GM19193 (cell line): ENCODE measurements around the gene UBN1.

Source experiments
- POLR2A ChIP-seq: IDR thresholded peaks from 4 replicates; pipeline ENCODE4 v1.6.1; 2011; ENCODE audit not compliant: insufficient read depth, insufficient read length; ENCODE audit errors: extremely low read depth

Gene UBN1, protein sequence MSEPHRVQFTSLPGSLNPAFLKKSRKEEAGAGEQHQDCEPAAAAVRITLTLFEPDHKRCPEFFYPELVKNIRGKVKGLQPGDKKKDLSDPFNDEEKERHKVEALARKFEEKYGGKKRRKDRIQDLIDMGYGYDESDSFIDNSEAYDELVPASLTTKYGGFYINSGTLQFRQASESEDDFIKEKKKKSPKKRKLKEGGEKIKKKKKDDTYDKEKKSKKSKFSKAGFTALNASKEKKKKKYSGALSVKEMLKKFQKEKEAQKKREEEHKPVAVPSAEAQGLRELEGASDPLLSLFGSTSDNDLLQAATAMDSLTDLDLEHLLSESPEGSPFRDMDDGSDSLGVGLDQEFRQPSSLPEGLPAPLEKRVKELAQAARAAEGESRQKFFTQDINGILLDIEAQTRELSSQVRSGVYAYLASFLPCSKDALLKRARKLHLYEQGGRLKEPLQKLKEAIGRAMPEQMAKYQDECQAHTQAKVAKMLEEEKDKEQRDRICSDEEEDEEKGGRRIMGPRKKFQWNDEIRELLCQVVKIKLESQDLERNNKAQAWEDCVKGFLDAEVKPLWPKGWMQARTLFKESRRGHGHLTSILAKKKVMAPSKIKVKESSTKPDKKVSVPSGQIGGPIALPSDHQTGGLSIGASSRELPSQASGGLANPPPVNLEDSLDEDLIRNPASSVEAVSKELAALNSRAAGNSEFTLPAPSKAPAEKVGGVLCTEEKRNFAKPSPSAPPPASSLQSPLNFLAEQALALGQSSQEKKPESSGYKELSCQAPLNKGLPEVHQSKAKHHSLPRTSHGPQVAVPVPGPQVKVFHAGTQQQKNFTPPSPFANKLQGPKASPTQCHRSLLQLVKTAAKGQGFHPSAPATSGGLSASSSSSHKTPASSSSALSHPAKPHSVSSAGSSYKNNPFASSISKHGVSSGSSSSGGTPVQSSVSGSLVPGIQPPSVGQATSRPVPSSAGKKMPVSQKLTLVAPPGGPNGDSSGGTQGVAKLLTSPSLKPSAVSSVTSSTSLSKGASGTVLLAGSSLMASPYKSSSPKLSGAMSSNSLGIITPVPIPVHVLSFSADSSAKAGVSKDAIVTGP (N-terminal part only)

DNA sequence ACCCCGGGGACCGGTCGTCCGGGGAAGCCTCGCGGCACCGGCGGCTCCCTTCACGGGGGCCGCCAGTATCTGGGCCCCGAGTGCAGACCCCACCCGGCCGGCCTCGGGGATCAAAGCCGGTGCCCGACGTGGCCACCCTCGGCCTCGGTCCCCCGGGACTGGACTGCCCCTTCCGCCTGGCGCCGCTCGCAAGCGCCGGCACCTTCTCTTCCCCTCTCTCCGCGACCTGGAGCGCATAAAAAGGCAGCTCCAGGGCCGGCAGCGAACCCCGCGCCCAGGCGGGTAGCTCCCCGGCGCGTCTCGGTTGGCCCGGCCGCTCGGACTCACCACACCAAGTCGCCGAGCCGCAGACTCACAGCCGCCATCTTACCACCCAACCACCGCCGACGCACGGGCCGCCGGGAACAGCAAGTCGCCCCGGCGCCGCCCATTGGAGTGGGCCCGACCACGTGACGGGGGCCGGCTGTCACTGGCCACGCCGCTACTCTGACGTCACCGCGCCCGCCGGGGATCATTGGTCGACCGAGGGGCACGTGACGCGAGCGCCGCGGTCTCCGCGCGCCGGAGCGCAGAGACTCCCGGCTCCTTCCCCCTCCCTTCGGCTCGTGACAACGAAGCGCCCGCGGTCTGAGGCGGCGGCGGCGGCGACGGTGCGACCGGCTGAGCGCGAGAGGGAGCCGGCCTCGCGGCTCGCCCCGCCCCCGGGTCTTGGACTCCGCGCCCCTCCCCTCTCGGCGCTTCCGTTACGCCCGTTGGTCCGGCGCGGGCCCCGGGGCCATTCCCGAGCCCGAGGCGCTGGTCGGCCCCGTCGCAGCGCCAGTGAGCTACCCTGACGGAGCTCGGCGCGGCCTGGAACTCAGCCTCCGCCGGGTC is at the start of gene UBN1, which contains the start of gene GLYR1:
Gene UBN1, plus strand, starts transcription at position 581 of the 873 bp plus-strand sequence. CDS start 5,437 bp downstream, outside the sequence.
Gene GLYR1, minus strand, starts transcription at position 388 of the 873 bp plus-strand sequence. Its CDS starts 23 bp downstream, at position 365.
- peak; percentile 92 for TF ChIP-seq POLR2A

DNA sequence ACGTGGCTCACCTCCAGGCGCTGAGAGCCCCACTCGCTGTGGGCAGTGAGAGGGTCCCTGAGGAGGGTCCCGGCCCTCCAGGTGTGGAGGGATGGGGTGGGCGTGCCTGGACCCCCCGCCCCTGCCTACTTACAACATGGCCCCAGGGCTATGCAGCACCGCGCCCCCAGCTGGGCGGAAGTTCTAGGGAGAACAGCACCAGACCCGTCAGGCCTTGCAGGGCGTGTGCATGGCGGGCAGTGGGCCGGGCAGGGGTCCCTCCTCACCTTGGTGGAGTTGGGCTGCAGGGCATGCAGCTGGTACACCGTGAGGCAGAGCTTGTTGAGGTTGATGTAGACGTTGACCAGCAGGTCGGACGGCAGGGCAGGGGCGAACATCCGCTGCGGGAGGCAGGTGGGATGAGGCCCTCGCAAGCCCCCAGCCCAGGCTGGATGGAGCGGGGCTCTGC is 49.5 kb upstream of the UBN1 start:
- no peak for TF ChIP-seq POLR2A

DNA sequence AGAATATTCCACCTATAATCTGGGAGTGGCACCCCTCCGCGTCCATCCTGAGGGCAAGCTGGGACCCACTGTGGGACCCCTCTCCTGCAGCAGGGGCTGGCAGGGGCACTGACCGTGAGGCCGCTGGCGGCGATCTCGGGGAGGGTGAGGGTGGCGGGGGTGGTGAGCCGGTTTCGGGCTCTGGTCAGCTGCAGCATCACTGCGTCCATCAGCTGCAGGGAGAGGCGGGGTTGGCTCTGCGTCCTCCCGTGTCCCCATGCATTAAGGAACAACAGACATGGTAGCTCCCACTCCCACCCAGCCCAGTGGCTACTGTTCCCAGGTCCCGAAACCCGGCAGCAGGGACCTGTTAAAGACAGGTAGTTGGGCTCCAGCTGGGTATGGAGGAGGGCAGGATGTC is 48.8 kb upstream of the UBN1 start:
- TF ChIP-seq POLR2A = no peak

DNA sequence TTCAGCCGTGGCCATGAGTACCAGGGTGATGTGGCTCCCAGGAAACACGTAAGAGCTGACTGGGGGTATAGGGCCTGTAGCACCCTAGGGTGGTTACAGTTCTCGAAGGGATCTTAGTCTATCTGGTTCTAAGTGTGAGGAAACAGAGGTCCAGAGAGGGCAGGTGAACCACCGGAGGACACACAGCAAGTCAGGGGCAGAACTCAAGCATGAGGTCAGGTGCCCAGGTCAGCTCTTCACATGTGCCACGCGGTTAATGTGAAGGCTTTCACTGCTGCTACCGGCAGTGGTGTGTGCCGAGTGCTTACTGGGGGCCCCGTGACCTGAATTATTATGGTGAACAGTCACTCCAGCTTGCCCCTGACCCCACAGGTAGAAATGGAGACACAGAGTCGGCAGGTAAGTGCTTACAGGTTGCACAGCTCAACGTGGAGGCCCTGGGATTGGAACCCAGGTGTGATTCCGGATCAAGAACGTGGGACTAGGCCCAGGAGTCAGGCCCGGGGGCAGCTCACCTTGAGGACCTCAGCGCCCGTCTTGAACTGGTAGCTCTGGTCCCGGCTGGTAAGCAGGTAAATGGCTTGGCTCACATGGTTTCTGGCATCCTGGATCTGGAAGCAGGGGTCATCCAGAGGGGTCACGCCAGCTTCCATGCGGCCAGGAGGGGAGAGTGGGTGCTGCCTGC is 48.0 kb upstream of the UBN1 start:
- no peak for TF ChIP-seq POLR2A

DNA sequence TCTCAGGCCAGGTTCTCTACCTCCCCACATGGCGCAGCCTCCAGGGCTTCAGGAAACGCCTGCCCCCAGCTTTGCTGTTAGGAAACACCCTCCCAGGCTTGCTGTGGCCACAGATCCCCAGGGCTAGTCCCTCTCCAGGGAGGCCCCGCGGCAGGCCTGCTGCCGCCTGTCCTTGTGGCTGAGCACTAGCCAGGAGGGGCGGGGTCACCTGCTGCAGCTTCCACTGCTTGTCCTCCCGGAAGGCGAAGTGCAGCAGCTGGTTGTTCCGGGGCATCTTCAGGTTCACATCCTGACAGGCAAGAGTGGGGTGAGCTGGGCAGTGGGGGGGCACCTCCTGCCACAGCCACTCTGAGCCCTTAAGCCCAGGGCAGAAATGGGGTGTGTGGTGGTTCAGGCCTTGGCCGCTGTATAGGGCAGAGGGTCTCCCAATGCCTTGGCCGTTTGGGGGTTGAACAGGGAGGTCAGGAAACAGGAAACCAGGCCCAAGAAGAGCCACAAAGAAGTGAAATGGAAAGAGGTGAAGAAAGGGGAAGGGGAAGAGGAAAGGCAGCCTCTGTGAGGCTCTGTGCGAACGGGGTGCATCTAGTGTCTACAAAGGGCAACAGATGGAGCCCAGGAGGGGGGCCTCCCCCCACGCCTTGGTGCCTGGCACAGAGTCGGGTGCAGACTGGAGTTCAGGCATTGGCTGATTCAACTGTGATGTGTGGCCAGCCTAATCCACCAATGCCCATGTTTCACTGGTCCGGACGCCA is 46.8 kb upstream of the UBN1 start:
- TF ChIP-seq POLR2A = no peak

DNA sequence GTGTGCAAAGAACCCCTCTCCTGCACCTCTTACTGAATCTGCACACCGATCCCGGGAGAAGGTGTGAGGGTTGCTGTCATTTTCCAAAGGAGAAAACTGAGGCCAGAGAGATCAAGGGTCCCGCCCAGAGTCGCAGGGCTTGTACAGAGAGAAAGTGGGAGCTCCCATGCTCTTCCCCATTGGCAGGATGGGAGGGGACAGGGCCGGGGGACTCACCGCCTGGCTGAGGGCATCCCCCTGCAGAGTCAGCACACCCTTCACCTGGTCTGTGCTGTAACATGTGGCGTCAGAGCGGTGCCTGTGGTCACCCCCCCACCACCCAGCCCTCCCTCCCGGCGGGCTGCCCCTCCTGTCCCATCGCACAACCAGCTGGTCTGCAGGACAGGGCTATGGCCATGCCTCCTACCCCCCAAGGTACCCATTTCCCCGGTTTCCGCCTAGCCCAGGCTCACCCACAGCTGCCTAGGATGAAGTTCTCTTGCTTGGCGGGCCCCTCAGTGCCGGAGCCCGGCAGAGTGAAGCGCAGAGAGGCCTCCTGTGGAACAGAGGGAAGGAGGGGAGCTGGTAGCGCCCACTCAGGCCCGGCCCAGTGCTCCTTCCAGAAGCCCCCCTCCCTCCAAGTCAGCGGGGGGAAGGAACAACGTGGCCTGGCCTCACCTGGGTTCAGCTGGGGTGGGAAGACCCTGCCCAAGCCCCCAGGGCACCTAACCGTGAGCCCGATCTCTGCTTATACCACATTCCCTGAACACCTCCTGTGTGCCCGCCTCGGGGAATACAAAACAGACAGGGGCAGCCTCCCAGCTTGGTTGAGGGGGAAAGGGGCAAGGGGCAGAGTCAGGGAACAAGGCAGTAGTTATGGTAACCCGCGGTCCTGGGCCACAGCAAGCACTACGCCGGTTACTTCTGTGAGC is 46.0 kb upstream of the UBN1 start:
- no peak for TF ChIP-seq POLR2A

DNA sequence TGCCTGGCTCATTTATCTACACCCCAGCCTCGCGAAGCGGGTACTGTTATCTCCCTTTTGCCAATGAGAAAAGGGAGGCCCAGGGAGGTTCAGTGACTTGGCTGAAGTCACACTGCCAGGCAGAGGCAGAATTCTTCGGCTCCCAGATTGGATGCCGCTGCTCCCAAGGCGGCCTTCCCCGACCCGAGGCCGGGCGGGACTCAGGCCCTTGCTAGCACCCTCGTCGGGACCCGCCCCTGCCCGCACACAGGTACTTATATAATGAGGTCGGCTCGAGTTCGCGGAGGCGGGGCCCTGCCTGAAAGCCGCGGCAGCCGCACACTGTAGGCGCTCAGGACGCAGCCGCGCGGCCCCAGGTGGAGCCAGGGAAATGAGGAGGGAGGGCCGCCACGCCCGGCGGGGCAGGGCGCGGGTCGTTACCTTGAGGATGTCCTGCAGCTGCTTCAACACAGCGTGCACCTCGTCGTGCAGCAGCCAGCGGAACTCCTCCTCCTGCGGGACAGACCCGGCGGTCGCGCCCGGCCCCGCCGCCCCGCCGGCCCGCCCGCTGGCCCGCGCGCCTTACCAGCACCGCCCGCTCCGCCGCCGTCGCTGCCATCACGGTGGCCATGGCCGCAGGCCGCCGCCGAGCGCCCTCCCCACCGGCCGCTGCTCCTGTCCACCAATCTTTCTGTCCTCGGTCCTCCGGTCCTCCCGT is 45.2 kb upstream of the UBN1 start, which contains the start of gene ROGDI:
Gene ROGDI, minus strand, starts transcription at position 672 of the 697 bp plus-strand sequence. Its CDS starts 62 bp downstream, at position 610.
- TF ChIP-seq POLR2A = no peak

DNA sequence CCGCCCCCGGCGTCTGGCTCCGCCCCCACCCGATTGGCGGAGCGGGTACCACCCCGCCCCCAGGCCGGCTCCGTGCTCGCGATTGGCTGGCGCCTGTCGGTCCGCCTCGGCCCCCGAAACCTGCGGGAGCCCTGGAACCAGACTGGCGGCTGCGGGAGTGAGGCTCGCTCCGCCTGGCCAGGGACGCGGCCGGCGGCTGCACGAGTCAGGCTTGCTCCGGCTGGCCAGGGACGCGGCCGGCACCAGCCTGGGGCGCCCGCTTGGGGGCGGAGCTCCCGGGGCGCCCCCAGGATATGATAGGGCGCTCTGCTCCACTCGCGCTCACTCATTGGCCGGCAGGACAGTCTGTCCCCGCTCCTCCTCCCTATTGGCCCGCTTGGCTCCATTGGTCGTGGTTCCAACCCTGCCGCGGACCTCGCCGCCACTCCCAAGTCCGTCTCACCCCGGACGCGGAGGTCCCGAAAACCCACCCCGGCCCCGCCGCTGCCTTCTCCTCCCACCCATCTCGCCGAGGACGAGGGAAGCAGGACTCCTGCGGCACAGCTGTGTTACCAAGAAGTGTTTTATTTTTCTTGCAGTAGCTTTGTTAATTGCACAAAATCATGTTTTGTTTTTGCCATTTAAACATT is 44.5 kb upstream of the UBN1 start:
- no peak for TF ChIP-seq POLR2A

DNA sequence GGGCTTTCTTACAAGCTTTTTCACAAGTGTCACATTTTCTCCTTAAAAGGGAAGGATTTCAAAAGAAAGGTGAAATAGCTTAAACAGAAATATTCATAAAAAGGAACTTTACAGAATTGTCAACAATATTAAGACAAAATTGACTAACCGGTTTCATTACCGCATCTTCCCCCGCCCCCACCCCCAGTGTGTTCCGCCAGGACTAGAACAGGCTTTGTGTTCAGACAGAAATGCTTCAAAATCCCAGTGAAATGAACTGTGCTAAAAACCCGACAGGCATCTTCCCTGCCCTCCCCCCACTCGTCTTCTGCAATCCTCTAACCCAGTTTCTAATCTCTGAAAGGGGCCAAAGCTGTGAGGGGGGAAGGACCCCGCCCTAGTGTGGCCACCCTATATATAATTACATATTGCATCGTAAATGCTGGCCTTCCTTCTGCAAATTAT is 43.9 kb upstream of the UBN1 start:
- TF ChIP-seq POLR2A = no peak

DNA sequence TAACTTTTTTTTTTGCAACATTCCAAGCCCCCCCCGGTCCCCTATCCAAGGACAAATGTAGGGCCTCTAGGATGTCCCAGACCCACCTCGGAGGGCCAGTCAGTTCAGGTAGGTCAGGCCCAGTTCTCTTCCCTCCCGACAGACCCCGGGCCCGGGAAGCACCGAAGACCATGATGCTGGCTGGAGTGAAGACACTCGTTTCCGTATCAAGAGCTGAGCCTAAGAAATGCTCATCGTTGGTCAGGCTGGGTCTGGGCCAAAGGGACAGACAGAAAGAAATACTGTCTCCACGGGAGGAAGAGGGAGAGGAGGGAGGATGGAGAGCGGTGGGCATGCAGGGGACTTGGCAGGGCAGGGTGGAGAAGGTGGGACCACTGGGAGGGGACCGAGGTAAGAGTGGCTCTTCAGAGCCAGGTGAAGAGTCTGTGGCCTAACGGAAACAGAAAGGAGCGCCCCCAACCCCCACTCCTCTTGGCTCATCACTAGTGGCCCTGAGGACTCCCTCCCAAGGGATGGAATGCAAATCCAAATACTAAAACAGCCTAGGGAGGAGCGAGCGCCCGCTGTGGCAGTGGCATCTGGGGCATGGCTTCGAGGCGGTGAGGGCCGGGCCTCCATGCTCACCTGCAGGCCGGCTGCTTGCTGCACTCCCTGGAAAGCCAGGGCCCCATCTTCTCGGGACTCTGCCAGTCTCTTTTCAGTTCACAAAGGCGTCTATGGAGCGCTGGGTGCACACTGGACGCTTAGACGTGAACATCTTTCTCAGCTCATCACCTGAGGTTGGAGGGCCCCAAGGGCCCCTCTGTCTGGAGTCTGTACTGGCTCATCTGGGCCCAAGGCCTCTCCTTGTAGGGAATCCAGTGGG is 43.2 kb upstream of the UBN1 start:
- TF ChIP-seq POLR2A = no peak
